PC-3 (cell line): ENCODE data around the gene SCOC.

Source experiments
- EZH2 ChIP-seq: fragments of 300-600 bp; sonication (generic); IDR thresholded peaks from one replicate; pipeline ENCODE4 v1.6.1; 2017; ENCODE audit warnings: antibody characterized with exemption, mild to moderate bottlenecking, low read length; ENCODE audit not compliant: unreplicated experiment
- EZH2phosphoT487 ChIP-seq: fragments of 300-600 bp; sonication (generic); IDR thresholded peaks from 2 replicates; pipeline ENCODE4 v1.6.1; 2018; ENCODE audit warnings: mild to moderate bottlenecking, antibody characterized with exemption, low read length, borderline replicate concordance
- TF ChIP-seq, protein P1 (sequence below): fragments of 300-600 bp; sonication (generic); conservative IDR thresholded peaks from 2 replicates; pipeline ENCODE4 v1.5.1; 2017; ENCODE audit warnings: antibody characterized with exemption, low read depth, mild to moderate bottlenecking, low read length

DNA sequence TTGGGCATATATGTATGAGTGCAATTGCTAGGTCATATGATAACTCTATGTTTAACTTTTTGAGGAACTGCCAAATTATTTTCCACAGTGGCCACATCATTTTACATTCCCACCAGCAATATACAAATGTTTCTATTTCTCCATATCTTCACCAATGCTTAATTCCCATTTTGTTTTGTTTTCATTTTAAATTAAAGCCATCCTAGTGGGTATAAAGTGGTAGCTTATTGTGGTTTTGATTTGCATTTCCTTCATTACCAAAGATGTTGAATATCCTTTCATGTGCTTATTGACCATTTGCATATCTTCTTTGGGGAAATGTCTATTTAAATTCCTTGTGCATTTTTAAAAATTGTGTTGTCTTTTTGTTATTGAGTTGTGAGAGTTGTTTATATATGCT is 36.7 kb upstream of the SCOC start:
- TF ChIP-seq, protein P1, sequence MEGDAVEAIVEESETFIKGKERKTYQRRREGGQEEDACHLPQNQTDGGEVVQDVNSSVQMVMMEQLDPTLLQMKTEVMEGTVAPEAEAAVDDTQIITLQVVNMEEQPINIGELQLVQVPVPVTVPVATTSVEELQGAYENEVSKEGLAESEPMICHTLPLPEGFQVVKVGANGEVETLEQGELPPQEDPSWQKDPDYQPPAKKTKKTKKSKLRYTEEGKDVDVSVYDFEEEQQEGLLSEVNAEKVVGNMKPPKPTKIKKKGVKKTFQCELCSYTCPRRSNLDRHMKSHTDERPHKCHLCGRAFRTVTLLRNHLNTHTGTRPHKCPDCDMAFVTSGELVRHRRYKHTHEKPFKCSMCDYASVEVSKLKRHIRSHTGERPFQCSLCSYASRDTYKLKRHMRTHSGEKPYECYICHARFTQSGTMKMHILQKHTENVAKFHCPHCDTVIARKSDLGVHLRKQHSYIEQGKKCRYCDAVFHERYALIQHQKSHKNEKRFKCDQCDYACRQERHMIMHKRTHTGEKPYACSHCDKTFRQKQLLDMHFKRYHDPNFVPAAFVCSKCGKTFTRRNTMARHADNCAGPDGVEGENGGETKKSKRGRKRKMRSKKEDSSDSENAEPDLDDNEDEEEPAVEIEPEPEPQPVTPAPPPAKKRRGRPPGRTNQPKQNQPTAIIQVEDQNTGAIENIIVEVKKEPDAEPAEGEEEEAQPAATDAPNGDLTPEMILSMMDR: no peak
- TF ChIP-seq EZH2 (no peak), EZH2phosphoT487 (no peak)
